ENCODE measurements around the gene SERTAD1.
A peak's percentile ranks its signal among the peaks of the same experiment; 100 is the strongest.
"Not testable (repeated sequence)": the region's sequence is repeated elsewhere in the genome, so short reads cannot be mapped to it uniquely, and the experiment has no call there.

Gene SERTAD1

GRCh38 chr19:40425450-40426287 lies at the start of gene SERTAD1:
TSS of gene SERTAD1 (minus strand) at chr19:40425992. CDS start at chr19:40423546, 2,446 bp downstream.
- intact Hi-C loops (cut with DNase I): loop anchor here (1.0 to 10.0 kb wide), 2 partner anchors 18 to 121 kb away; no protein-coding TSS in a partner anchor
- peak; percentile 100 for DNase-seq

- no peak for DNase-seq
- intact Hi-C loops (cut with DNase I): no loop called here
Measured at GRCh38 chr19:40474737-40475136, 48.9 kb upstream of the SERTAD1 start.

GRCh38 chr19:40472516-40472915 lies 46.7 kb upstream of the SERTAD1 start:
- intact Hi-C loops (cut with DNase I): no loop called here
- DNase-seq: peak in 1 of 10 donors; percentile 65

- intact Hi-C loops (cut with DNase I): no loop called here
- no peak for DNase-seq
Measured at GRCh38 chr19:40471111-40471510, 45.3 kb upstream of the SERTAD1 start.

- intact Hi-C loops (cut with DNase I): loop anchor here (5.0 kb wide), 1 partner anchor 58 kb away; no protein-coding TSS in a partner anchor
- DNase-seq: peak in 1 of 10 donors; percentile 3
Measured at GRCh38 chr19:40469011-40469410, 43.2 kb upstream of the SERTAD1 start.

- intact Hi-C loops (cut with DNase I): loop anchor here (5.0 kb wide), 1 partner anchor 60 kb away; no protein-coding TSS in a partner anchor
- DNase-seq: peak in 3 of 10 donors; percentile 46 to 69 (median 51)
Measured at GRCh38 chr19:40466985-40467734, 41.4 kb upstream of the SERTAD1 start, which contains the start of gene SPTBN4. TSS of gene SPTBN4 (plus strand) at chr19:40467001. CDS start at chr19:40472622, 5,621 bp downstream.

- DNase-seq: peak in 6 of 10 donors; percentile 42 to 92 (median 72)
- intact Hi-C loops (cut with DNase I): loop anchor here (5.0 kb wide), 1 partner anchor 61 kb away; no protein-coding TSS in a partner anchor
Measured at GRCh38 chr19:40466219-40466984, 40.6 kb upstream of the SERTAD1 start.

GRCh38 chr19:40465557-40466218 lies 39.9 kb upstream of the SERTAD1 start, which contains the start of gene BLVRB:
TSS of gene BLVRB (minus strand) at chr19:40465745. CDS start at chr19:40465688, 57 bp downstream.
- intact Hi-C loops (cut with DNase I): loop anchor here (1.0 to 5.0 kb wide), 3 partner anchors 22 to 133 kb away; no protein-coding TSS in a partner anchor
- DNase-seq: peak; percentile 99 to 100 (median 100)

- DNase-seq: no peak
- intact Hi-C loops (cut with DNase I): loop anchor here (1.0 to 5.0 kb wide), 3 partner anchors 22 to 134 kb away; no protein-coding TSS in a partner anchor
Measured at GRCh38 chr19:40465025-40465556, 39.3 kb upstream of the SERTAD1 start.

- DNase-seq: peak; percentile 62 to 97 (median 83)
- intact Hi-C loops (cut with DNase I): loop anchor here (1.0 to 5.0 kb wide), 3 partner anchors 21 to 134 kb away; no protein-coding TSS in a partner anchor
Measured at GRCh38 chr19:40464059-40465024, 38.5 kb upstream of the SERTAD1 start.

- intact Hi-C loops (cut with DNase I): loop anchor here (2.0 kb wide), 1 partner anchor 135 kb away; no protein-coding TSS in a partner anchor
- DNase-seq: peak in 1 of 10 donors; percentile 39
Measured at GRCh38 chr19:40463587-40464037, 37.8 kb upstream of the SERTAD1 start.

GRCh38 chr19:40461669-40462221 lies 36.0 kb upstream of the SERTAD1 start:
- peak in 1 of 10 donors; percentile 35 for DNase-seq
- intact Hi-C loops (cut with DNase I): no loop called here

- DNase-seq: no peak
- intact Hi-C loops (cut with DNase I): no loop called here
Measured at GRCh38 chr19:40460185-40460584, 34.4 kb upstream of the SERTAD1 start.

- peak in 1 of 10 donors; percentile 3 for DNase-seq
- intact Hi-C loops (cut with DNase I): no loop called here
Measured at GRCh38 chr19:40458597-40458974, 32.8 kb upstream of the SERTAD1 start.

GRCh38 chr19:40457953-40458596 lies 32.3 kb upstream of the SERTAD1 start:
- DNase-seq: no peak
- intact Hi-C loops (cut with DNase I): no loop called here

GRCh38 chr19:40457048-40457447 lies 31.3 kb upstream of the SERTAD1 start:
- DNase-seq: no peak
- intact Hi-C loops (cut with DNase I): no loop called here

- DNase-seq; intact Hi-C loops (cut with DNase I): not testable (repeated sequence)
Measured at GRCh38 chr19:40453943-40454342, 28.2 kb upstream of the SERTAD1 start.
